Measurements from ENCODE around the gene PLEKHG3. TPM values are rescaled to one million over a fixed set of nuclear protein-coding genes. Genes with fewer than 3 reads are reported as not detected.
A peak's percentile ranks its signal among the peaks of the same experiment; 100 is the strongest.

PLEKHG3 gene
- total and polyA plus RNA-seq, 9 donors = 17.6 to 34.3 (median 26.9) TPM

- no peaks in the 10 kb centered on the region for H3K27me3 ChIP-seq (ENCODE audit: control insufficient read depth, insufficient read depth, low read length)
- WGBS (ENCODE audit: insufficient coverage) = 45% methylated on average over 4 of the region's 4 CpGs
Measured at GRCh38 chr14:64715146-64715627, 11.0 kb downstream of the PLEKHG3 start.

DNA sequence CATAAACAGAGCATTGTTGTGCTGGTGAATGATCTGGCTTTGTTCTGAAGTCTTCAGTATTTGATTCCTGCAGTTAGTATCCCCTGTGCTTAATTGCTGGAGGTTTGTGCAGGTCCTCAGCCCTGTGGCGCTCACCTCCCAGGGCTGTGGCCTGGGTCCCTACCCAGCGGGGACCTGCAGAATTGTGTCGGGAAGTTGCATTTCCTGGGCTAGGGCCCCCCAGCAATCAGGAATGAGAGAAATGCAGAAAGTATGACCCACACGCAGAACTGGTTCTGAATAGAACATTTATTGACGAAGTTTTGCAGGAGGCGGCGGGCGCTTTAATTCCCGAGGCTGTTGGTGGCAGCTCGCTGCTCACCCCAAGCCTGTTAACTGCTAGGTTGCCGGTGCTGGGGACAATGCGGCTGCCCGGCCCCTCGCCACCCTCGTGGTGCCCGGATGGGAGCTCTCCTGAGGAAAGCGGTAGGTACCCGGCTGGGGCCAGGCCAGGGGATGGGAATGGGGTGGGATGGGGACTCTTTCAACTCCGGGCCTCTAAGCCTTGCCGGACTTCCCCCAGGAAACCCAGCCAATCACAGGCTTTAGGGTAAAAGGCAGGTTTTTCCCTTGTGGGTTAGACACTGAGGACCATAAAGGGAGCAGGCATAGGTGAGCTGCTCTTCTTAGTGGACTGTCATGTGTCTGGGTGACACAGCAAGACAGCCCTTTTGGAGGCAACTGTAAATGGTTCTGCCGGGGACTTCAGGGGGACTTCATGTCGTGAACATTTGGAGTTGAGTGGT lies 11.6 kb downstream of the PLEKHG3 start:
- Histone ChIP-seq H3K36me3 (ENCODE audit: control insufficient read depth, insufficient read depth, low read length) (peaks cover 4% of the 10 kb centered on the region), H3K4me1 (ENCODE audit: control insufficient read depth, insufficient read depth, low read length) (peaks cover 46% of the 10 kb centered on the region), H3K27ac (ENCODE audit: low read length) (no peak overlapping the region), H3K27me3 (ENCODE audit: control insufficient read depth, insufficient read depth, low read length) (no peaks in the 10 kb centered on the region), H3K4me3 (ENCODE audit: low read length) (no peak overlapping the region), H3K9me3 (replicated peaks; ENCODE audit: control insufficient read depth, low read depth, low read length) (peaks cover 10% of the 10 kb centered on the region)
- DNase-seq = no peak
- WGBS (ENCODE audit: insufficient coverage) = 31% methylated on average over 16 of the region's 22 CpGs

More at GRCh38 chr14:64715146-64715627, 11.0 kb downstream of the PLEKHG3 start:
- peaks cover 10% of the 10 kb centered on the region for H3K9me3 ChIP-seq (replicated peaks; ENCODE audit: control insufficient read depth, low read depth, low read length)
- DNase-seq = no peak
- H3K4me3 ChIP-seq (ENCODE audit: low read length) = no peak overlapping the region
- no peak overlapping the region for H3K27ac ChIP-seq (ENCODE audit: low read length)
- H3K4me1 ChIP-seq (ENCODE audit: control insufficient read depth, insufficient read depth, low read length) = peaks cover 42% of the 10 kb centered on the region
- H3K36me3 ChIP-seq (ENCODE audit: control insufficient read depth, insufficient read depth, low read length) = peaks cover 2% of the 10 kb centered on the region

DNA sequence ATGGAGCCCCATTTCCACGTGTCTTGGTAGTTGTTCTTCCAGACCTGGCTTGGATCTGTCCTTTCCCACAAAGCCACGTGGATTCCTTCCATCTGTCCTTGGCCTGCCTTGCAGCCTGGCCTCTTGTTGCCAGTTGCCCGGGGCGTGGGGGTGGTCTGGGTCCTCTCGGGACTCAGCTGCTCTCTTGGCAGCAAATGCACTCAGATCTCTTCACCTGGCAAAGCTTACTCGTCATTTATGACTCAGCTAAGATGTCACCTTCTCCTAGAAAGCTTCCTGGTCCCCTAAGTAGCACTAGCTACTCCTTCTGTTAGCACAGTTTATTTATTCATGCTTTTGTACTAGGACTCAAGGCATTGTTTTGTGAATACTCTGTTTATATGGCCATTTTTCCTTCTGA lies 13.6 kb downstream of the PLEKHG3 start:
- Histone ChIP-seq H3K4me3 (ENCODE audit: low read length) (no peak overlapping the region), H3K4me1 (ENCODE audit: control insufficient read depth, insufficient read depth, low read length) (peaks cover 61% of the 10 kb centered on the region), H3K36me3 (ENCODE audit: control insufficient read depth, insufficient read depth, low read length) (peaks cover 4% of the 10 kb centered on the region), H3K27ac (ENCODE audit: low read length) (no peak overlapping the region), H3K27me3 (ENCODE audit: control insufficient read depth, insufficient read depth, low read length) (no peaks in the 10 kb centered on the region), H3K9me3 (replicated peaks; ENCODE audit: control insufficient read depth, low read depth, low read length) (peaks cover 5% of the 10 kb centered on the region)
- 28% methylated on average over 6 of the region's 6 CpGs for WGBS (ENCODE audit: insufficient coverage)
- peak; percentile 57 for DNase-seq

DNA sequence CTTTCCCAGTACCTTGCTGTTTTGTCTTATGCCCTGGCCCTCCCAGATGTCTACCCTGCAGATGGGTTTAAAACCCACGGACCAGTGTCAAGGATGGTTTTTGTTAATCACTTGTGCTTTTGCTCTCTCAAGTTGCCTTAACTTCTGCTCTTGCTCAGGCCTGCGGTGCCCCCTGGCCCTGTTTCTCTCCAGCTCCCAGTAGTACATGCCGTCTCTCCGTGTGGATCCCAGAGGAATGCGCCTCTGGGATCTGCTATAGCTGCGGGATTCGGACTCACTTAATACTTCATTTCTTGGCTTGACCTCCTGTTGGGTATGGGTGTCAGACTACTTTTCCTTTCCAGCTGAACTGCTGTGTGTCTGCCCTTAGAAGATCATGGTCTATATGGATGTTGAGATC lies 14.5 kb downstream of the PLEKHG3 start:
- peaks cover 64% of the 10 kb centered on the region for H3K4me1 ChIP-seq (ENCODE audit: control insufficient read depth, insufficient read depth, low read length)
- no peak overlapping the region for H3K4me3 ChIP-seq (ENCODE audit: low read length)
- H3K9me3 ChIP-seq (replicated peaks; ENCODE audit: control insufficient read depth, low read depth, low read length) = peaks cover 3% of the 10 kb centered on the region
- no peak for DNase-seq
- H3K27ac ChIP-seq (ENCODE audit: low read length) = no peak overlapping the region
- H3K36me3 ChIP-seq (ENCODE audit: control insufficient read depth, insufficient read depth, low read length) = peaks cover 4% of the 10 kb centered on the region
- H3K27me3 ChIP-seq (ENCODE audit: control insufficient read depth, insufficient read depth, low read length) = no peaks in the 10 kb centered on the region
- 71% methylated on average over 1 of the region's 7 CpGs for WGBS (ENCODE audit: insufficient coverage)

GRCh38 chr14:64719601-64720000 lies 15.4 kb downstream of the PLEKHG3 start:
- DNase-seq = no peak
- Histone ChIP-seq H3K4me3 (ENCODE audit: low read length) (no peak overlapping the region), H3K4me1 (ENCODE audit: control insufficient read depth, insufficient read depth, low read length) (peaks cover 72% of the 10 kb centered on the region), H3K36me3 (ENCODE audit: control insufficient read depth, insufficient read depth, low read length) (peaks cover 4% of the 10 kb centered on the region), H3K27ac (ENCODE audit: low read length) (no peak overlapping the region), H3K9me3 (replicated peaks; ENCODE audit: control insufficient read depth, low read depth, low read length) (no peaks in the 10 kb centered on the region), H3K27me3 (ENCODE audit: control insufficient read depth, insufficient read depth, low read length) (no peaks in the 10 kb centered on the region)
- WGBS (ENCODE audit: insufficient coverage) = 47% methylated on average over 2 of the region's 7 CpGs

DNA sequence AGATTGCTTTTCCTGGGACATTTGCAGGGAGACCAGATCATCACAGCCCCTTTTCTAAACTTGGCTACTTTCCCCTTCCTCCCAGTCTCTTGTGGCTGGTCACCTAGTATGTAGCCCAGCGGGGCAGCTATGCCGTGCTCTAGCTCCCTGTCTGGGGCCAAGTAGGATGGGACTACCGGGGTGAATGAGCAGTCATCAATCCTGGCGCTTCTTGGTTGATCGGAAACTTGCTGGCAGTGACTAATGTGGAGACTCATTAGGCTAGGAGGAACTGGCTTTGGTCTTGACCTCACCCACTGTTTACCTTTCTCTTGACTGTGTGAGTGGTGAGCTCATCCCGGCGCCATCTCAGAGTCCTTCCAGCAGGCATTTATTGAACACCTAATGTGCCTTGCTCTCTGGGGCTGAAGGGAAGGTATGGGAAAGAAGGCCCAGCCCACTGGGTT lies 15.9 kb downstream of the PLEKHG3 start:
- H3K27ac ChIP-seq (ENCODE audit: low read length) = no peak overlapping the region
- no peaks in the 10 kb centered on the region for H3K27me3 ChIP-seq (ENCODE audit: control insufficient read depth, insufficient read depth, low read length)
- no peak for DNase-seq
- WGBS (ENCODE audit: insufficient coverage) = 74% methylated on average over 5 of the region's 7 CpGs
- no peak overlapping the region for H3K4me3 ChIP-seq (ENCODE audit: low read length)
- no peaks in the 10 kb centered on the region for H3K9me3 ChIP-seq (replicated peaks; ENCODE audit: control insufficient read depth, low read depth, low read length)
- peaks cover 4% of the 10 kb centered on the region for H3K36me3 ChIP-seq (ENCODE audit: control insufficient read depth, insufficient read depth, low read length)
- H3K4me1 ChIP-seq (ENCODE audit: control insufficient read depth, insufficient read depth, low read length) = peaks cover 77% of the 10 kb centered on the region

DNA sequence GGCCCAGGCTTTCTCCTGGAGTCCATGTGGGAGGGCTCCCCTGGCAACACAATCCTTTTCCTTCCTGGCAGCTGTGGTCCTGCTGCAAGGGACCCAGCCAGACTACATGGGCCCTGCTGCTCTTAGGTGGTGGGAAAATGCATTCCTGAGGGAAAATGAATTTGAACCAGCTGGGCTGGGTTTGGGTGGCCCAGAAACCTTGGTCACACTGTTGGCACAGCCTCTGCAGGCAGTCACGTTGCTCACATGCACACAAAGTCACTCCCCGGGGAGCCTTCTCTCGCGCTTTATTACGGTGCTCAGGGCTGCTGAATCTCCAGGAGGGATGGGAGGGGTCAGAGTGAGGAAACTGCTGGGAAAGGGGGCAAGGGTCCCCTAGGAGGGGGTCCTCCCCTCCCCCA lies 17.2 kb downstream of the PLEKHG3 start:
- Histone ChIP-seq H3K27me3 (ENCODE audit: control insufficient read depth, insufficient read depth, low read length) (no peaks in the 10 kb centered on the region), H3K27ac (ENCODE audit: low read length) (no peak overlapping the region), H3K4me3 (ENCODE audit: low read length) (no peak overlapping the region), H3K9me3 (replicated peaks; ENCODE audit: control insufficient read depth, low read depth, low read length) (no peaks in the 10 kb centered on the region), H3K36me3 (ENCODE audit: control insufficient read depth, insufficient read depth, low read length) (peaks cover 4% of the 10 kb centered on the region), H3K4me1 (ENCODE audit: control insufficient read depth, insufficient read depth, low read length) (peaks cover 71% of the 10 kb centered on the region)
- WGBS (ENCODE audit: insufficient coverage) = no CpG with 5 or more reads among the region's 5 CpGs
- peak; percentile 52 for DNase-seq

DNA sequence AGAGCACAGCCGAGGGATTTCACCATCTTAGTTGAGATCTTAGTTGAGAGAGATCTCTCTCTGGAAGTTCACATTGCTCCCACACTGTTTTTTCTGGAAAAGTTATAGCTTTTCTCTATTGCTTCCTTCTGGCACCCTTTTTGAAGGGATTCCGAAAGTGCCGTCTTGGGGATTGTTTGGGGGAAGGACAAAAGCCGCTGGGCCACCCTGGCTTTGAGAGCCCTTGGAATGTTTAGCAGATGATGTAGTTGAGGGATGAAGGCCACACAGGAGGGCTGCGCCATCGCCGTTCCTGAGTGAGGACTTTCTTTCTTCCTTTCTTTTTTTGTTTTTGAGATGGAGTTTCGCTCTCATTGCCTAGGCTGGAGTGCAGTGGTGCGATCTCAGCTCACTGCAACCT lies 17.7 kb downstream of the PLEKHG3 start:
- H3K27ac ChIP-seq (ENCODE audit: low read length) = no peak overlapping the region
- H3K27me3 ChIP-seq (ENCODE audit: control insufficient read depth, insufficient read depth, low read length) = no peaks in the 10 kb centered on the region
- 71% methylated on average over 6 of the region's 9 CpGs for WGBS (ENCODE audit: insufficient coverage)
- H3K4me3 ChIP-seq (ENCODE audit: low read length) = no peak overlapping the region
- peaks cover 4% of the 10 kb centered on the region for H3K36me3 ChIP-seq (ENCODE audit: control insufficient read depth, insufficient read depth, low read length)
- H3K9me3 ChIP-seq (replicated peaks; ENCODE audit: control insufficient read depth, low read depth, low read length) = no peaks in the 10 kb centered on the region
- DNase-seq = no peak
- peaks cover 68% of the 10 kb centered on the region for H3K4me1 ChIP-seq (ENCODE audit: control insufficient read depth, insufficient read depth, low read length)

- Histone ChIP-seq H3K36me3 (ENCODE audit: control insufficient read depth, insufficient read depth, low read length) (peaks cover 10% of the 10 kb centered on the region), H3K4me3 (ENCODE audit: low read length) (no peak overlapping the region), H3K9me3 (replicated peaks; ENCODE audit: control insufficient read depth, low read depth, low read length) (no peaks in the 10 kb centered on the region), H3K4me1 (ENCODE audit: control insufficient read depth, insufficient read depth, low read length) (peaks cover 57% of the 10 kb centered on the region), H3K27me3 (ENCODE audit: control insufficient read depth, insufficient read depth, low read length) (no peaks in the 10 kb centered on the region), H3K27ac (ENCODE audit: low read length) (no peak overlapping the region)
- WGBS (ENCODE audit: insufficient coverage) = 91% methylated on average over 3 of the region's 5 CpGs
- no peak for DNase-seq
Measured at GRCh38 chr14:64722842-64723447, 18.7 kb downstream of the PLEKHG3 start.

GRCh38 chr14:64723691-64724577 lies 19.7 kb downstream of the PLEKHG3 start:
- Histone ChIP-seq H3K9me3 (replicated peaks; ENCODE audit: control insufficient read depth, low read depth, low read length) (no peaks in the 10 kb centered on the region), H3K4me3 (ENCODE audit: low read length) (no peak overlapping the region), H3K4me1 (ENCODE audit: control insufficient read depth, insufficient read depth, low read length) (peaks cover 50% of the 10 kb centered on the region), H3K27me3 (ENCODE audit: control insufficient read depth, insufficient read depth, low read length) (no peaks in the 10 kb centered on the region), H3K36me3 (ENCODE audit: control insufficient read depth, insufficient read depth, low read length) (peaks cover 20% of the 10 kb centered on the region), H3K27ac (ENCODE audit: low read length) (no peak overlapping the region)
- DNase-seq = no peak
- 72% methylated on average over 12 of the region's 15 CpGs for WGBS (ENCODE audit: insufficient coverage)
